DOHH2 (cell line): ENCODE data around the gene SNAPC3.

Experiments
- CTCF ChIP-seq: fragments of 200-600 bp; sonication (generic); IDR thresholded peaks from one replicate; pipeline ENCODE4 v1.5.1; 2014; ENCODE audit warnings: antibody characterized with exemption, mild to moderate bottlenecking, low read depth, low read length; ENCODE audit not compliant: poor library complexity, severe bottlenecking
- EZH2phosphoT487 ChIP-seq: fragments of 200-600 bp; sonication (generic); IDR thresholded peaks from 2 replicates; pipeline ENCODE4 v1.6.1; 2017; ENCODE audit warnings: borderline replicate concordance, mild to moderate bottlenecking, antibody characterized with exemption, low read length, moderate library complexity, mixed read lengths

- TF ChIP-seq CTCF (no peak), EZH2phosphoT487 (no peak)
Observed at GRCh38 chr9:15433661-15434060, 11.0 kb downstream of the SNAPC3 start.
